ENCODE results near the gene RNF149.
"Not testable (repeated sequence)": the region's sequence is repeated elsewhere in the genome, so short reads cannot be mapped to it uniquely, and the experiment has no call there.

The RNF149 gene

GRCh38 chr2:101249826-101250225 is 58.7 kb downstream of the RNF149 start:
- Histone ChIP-seq H3K9me3 (ENCODE audit: low read length) (no peaks in the 10 kb centered on the region), H3K9me2 (ENCODE audit: low read depth, low read length) (no peaks in the 10 kb centered on the region), H3K4me3 (ENCODE audit: low read depth, low read length, poor library complexity, severe bottlenecking) (no peak overlapping the region), H3K79me2 (ENCODE audit: insufficient read depth, low read length) (peaks cover 12% of the 10 kb centered on the region), H4K20me1 (ENCODE audit: insufficient read depth, low read length) (no peaks in the 10 kb centered on the region), H3K27me3 (ENCODE audit: insufficient read depth, low read length) (no peaks in the 10 kb centered on the region), H3K4me1 (ENCODE audit: insufficient read depth, low read length, severe bottlenecking) (peaks cover 23% of the 10 kb centered on the region), H2AFZ (ENCODE audit: low read length) (no peak overlapping the region), H3K27ac (ENCODE audit: low read depth, low read length, poor library complexity, severe bottlenecking) (no peak overlapping the region), H3K4me2 (ENCODE audit: low read length) (no peak overlapping the region), H3K36me3 (ENCODE audit: insufficient read depth, low read length) (no peaks in the 10 kb centered on the region), H3F3A (ENCODE audit: insufficient read depth, low read length) (no peaks in the 10 kb centered on the region), H3K9ac (ENCODE audit: low read length) (no peak overlapping the region)
- TF ChIP-seq EZH2 (IDR thresholded peaks at IDR 0.05; ENCODE audit: borderline replicate concordance, low read length) (no peak), CTCF (IDR thresholded peaks at IDR 0.05; ENCODE audit: low read length) (no peak)

- H3K4me3 ChIP-seq (ENCODE audit: low read depth, low read length, poor library complexity, severe bottlenecking); H3K9me2 ChIP-seq (ENCODE audit: low read depth, low read length); H3K9ac ChIP-seq (ENCODE audit: low read length); H4K20me1 ChIP-seq (ENCODE audit: insufficient read depth, low read length); H3K36me3 ChIP-seq (ENCODE audit: insufficient read depth, low read length); H3K9me3 ChIP-seq (ENCODE audit: low read length); H3K27ac ChIP-seq (ENCODE audit: low read depth, low read length, poor library complexity, severe bottlenecking); H3F3A ChIP-seq (ENCODE audit: insufficient read depth, low read length); H3K27me3 ChIP-seq (ENCODE audit: insufficient read depth, low read length); H2AFZ ChIP-seq (ENCODE audit: low read length); H3K4me2 ChIP-seq (ENCODE audit: low read length); H3K79me2 ChIP-seq (ENCODE audit: insufficient read depth, low read length): not testable (repeated sequence)
- H3K4me1 ChIP-seq (ENCODE audit: insufficient read depth, low read length, severe bottlenecking), result peaks cover 13% of the 10 kb centered on the region
These were observed 59.7 kb downstream of the RNF149 start for GRCh38 chr2:101248756-101249155.

GRCh38 chr2:101245468-101245867 is 63.0 kb downstream of the RNF149 start:
- H3K79me2 ChIP-seq (ENCODE audit: insufficient read depth, low read length); H3K4me3 ChIP-seq (ENCODE audit: low read depth, low read length, poor library complexity, severe bottlenecking); H2AFZ ChIP-seq (ENCODE audit: low read length); H3K4me2 ChIP-seq (ENCODE audit: low read length); H4K20me1 ChIP-seq (ENCODE audit: insufficient read depth, low read length); H3K4me1 ChIP-seq (ENCODE audit: insufficient read depth, low read length, severe bottlenecking); H3K9me3 ChIP-seq (ENCODE audit: low read length); H3K36me3 ChIP-seq (ENCODE audit: insufficient read depth, low read length); H3K9me2 ChIP-seq (ENCODE audit: low read depth, low read length); H3F3A ChIP-seq (ENCODE audit: insufficient read depth, low read length); H3K27ac ChIP-seq (ENCODE audit: low read depth, low read length, poor library complexity, severe bottlenecking); H3K9ac ChIP-seq (ENCODE audit: low read length); H3K27me3 ChIP-seq (ENCODE audit: insufficient read depth, low read length): not testable (repeated sequence)

GRCh38 chr2:101244899-101245298 is 63.6 kb downstream of the RNF149 start:
- not testable (repeated sequence) for H3K27ac ChIP-seq (ENCODE audit: low read depth, low read length, poor library complexity, severe bottlenecking); H4K20me1 ChIP-seq (ENCODE audit: insufficient read depth, low read length); H2AFZ ChIP-seq (ENCODE audit: low read length); H3K4me3 ChIP-seq (ENCODE audit: low read depth, low read length, poor library complexity, severe bottlenecking); H3K9me3 ChIP-seq (ENCODE audit: low read length); H3F3A ChIP-seq (ENCODE audit: insufficient read depth, low read length); H3K4me2 ChIP-seq (ENCODE audit: low read length); H3K27me3 ChIP-seq (ENCODE audit: insufficient read depth, low read length); H3K9me2 ChIP-seq (ENCODE audit: low read depth, low read length); H3K4me1 ChIP-seq (ENCODE audit: insufficient read depth, low read length, severe bottlenecking); H3K9ac ChIP-seq (ENCODE audit: low read length); H3K79me2 ChIP-seq (ENCODE audit: insufficient read depth, low read length); H3K36me3 ChIP-seq (ENCODE audit: insufficient read depth, low read length)

GRCh38 chr2:101244373-101244772 is 64.1 kb downstream of the RNF149 start:
- H3K4me1 ChIP-seq (ENCODE audit: insufficient read depth, low read length, severe bottlenecking); H3F3A ChIP-seq (ENCODE audit: insufficient read depth, low read length); H3K27me3 ChIP-seq (ENCODE audit: insufficient read depth, low read length); H4K20me1 ChIP-seq (ENCODE audit: insufficient read depth, low read length); H3K9me2 ChIP-seq (ENCODE audit: low read depth, low read length); H3K4me3 ChIP-seq (ENCODE audit: low read depth, low read length, poor library complexity, severe bottlenecking); H3K9ac ChIP-seq (ENCODE audit: low read length); H3K27ac ChIP-seq (ENCODE audit: low read depth, low read length, poor library complexity, severe bottlenecking); H3K4me2 ChIP-seq (ENCODE audit: low read length); H2AFZ ChIP-seq (ENCODE audit: low read length); H3K9me3 ChIP-seq (ENCODE audit: low read length); H3K36me3 ChIP-seq (ENCODE audit: insufficient read depth, low read length); H3K79me2 ChIP-seq (ENCODE audit: insufficient read depth, low read length): not testable (repeated sequence)
